PC-9 (cell line): ENCODE measurements around the gene JCHAIN. TPM values are rescaled to one million over a fixed set of nuclear protein-coding genes. Genes with fewer than 3 reads are reported as not detected.

Experiments used
- BruUV-seq: library from RNA; stranded (reverse); fragments of 400-500 nt; replicated peaks from 2 replicates; lab custom pipeline; 2021; lab: Mats Ljungman, UMichigan
- CTCF ChIA-PET: fragments of 300-600 bp; sonication (Branson Sonifier 250); formaldehyde crosslinking; loops from one replicate; lab custom pipeline; 2022; ENCODE audit warnings: antibody characterized with exemption; lab: Charles Lee
- POLR2A ChIA-PET: fragments of 300-600 bp; sonication (Branson Sonifier 250); formaldehyde crosslinking; loops from one replicate; lab custom pipeline; 2022; ENCODE audit warnings: antibody characterized with exemption; ENCODE audit not compliant: unreplicated experiment; lab: Charles Lee
- DNase-seq, 2 experiments: peaks; one replicate each; pipeline versions ENCODE4 v3.0.0 to v3.0.0-alpha.2; 2015 to 2022; ENCODE audit warnings: mixed read lengths in 1 of 2
- H2AFZ ChIP-seq: fragments of 200-600 bp; sonication (generic); 2 replicates; pipeline ENCODE4 v1.8.1; 2017; ENCODE audit warnings: antibody characterized with exemption
- H3F3A ChIP-seq: fragments of 200-600 bp; sonication (generic); 2 replicates; pipeline ENCODE4 v1.8.1; 2017; ENCODE audit warnings: antibody characterized with exemption, mild to moderate bottlenecking, low read depth; ENCODE audit not compliant: insufficient read depth
- H3K27ac ChIP-seq: fragments of 200-600 bp; sonication (generic); 2 replicates; pipeline ENCODE4 v1.6.1; 2016; ENCODE audit warnings: mixed run types
- H3K27me3 ChIP-seq: fragments of 200-600 bp; sonication (generic); 2 replicates; pipeline ENCODE4 v1.6.1; 2016; ENCODE audit warnings: low read depth, mixed run types; ENCODE audit not compliant: insufficient read depth
- H3K36me3 ChIP-seq: fragments of 200-600 bp; sonication (generic); 2 replicates; pipeline ENCODE4 v1.6.1; 2016; ENCODE audit warnings: low read depth, mixed run types
- H3K4me1 ChIP-seq: fragments of 200-600 bp; sonication (generic); replicated peaks from 2 replicates; pipeline ENCODE4 v1.6.1; 2016; ENCODE audit warnings: mixed run types; ENCODE audit not compliant: insufficient read depth
- H3K4me2 ChIP-seq: fragments of 200-600 bp; sonication (generic); 2 replicates; pipeline ENCODE4 v1.6.1; 2017; ENCODE audit warnings: mixed run types
- H3K4me3 ChIP-seq: fragments of 200-600 bp; sonication (generic); 2 replicates; pipeline ENCODE4 v1.6.1; 2016; ENCODE audit warnings: mixed run types
- H3K79me2 ChIP-seq: fragments of 200-600 bp; sonication (generic); 2 replicates; pipeline ENCODE4 v1.6.1; 2017; ENCODE audit warnings: low read depth, mixed run types
- H3K9me2 ChIP-seq: fragments of 200-600 bp; sonication (generic); 2 replicates; pipeline ENCODE4 v1.8.1; 2017; ENCODE audit warnings: mild to moderate bottlenecking; ENCODE audit not compliant: insufficient read depth
- H3K9me3 ChIP-seq: fragments of 200-600 bp; sonication (generic); 2 replicates; pipeline ENCODE4 v1.8.1; 2016; ENCODE audit warnings: low read depth; ENCODE audit not compliant: insufficient read depth
- H4K20me1 ChIP-seq: fragments of 200-600 bp; sonication (generic); 2 replicates; pipeline ENCODE4 v1.8.1; 2017; ENCODE audit not compliant: insufficient read depth
- CTCF ChIP-seq: fragments of 200-600 bp; sonication (generic); conservative IDR thresholded peaks from 2 replicates; pipeline ENCODE4 v1.6.1; 2017; ENCODE audit warnings: mixed run types, antibody characterized with exemption, mild to moderate bottlenecking, moderate library complexity
- EZH2 ChIP-seq: fragments of 200-600 bp; sonication (generic); IDR thresholded peaks from 2 replicates; pipeline ENCODE4 v1.8.0; 2017; ENCODE audit warnings: antibody characterized with exemption, low read depth
- intact Hi-C: fragments of 100-400 bp; cut with micrococcal nuclease; formaldehyde crosslinking; loops from one replicate; pipeline ENCODE4 v1.10.0; 2022; ENCODE audit not compliant: unreplicated experiment
- total RNA-seq: library from RNA; stranded (reverse); gene quantifications from 2 replicates; pipeline ENCODE4 v1.2.3, GENCODE V29; 2021

The JCHAIN gene
- total RNA-seq, 1 experiment from 2014 or later = not detected

- DNase-seq = no peak
- no peaks in the 10 kb centered on the region for H3K9me2 ChIP-seq
- no TSS peak for BruUV-seq
- POLR2A ChIA-PET = no interaction called here
- no peak overlapping the region for H3K4me2 ChIP-seq
- H3K4me1 ChIP-seq = 0 out of 2 replicates have a peak, but pooled peaks cover 2% of the 10 kb centered on the region
- H3K4me3 ChIP-seq = no peak overlapping the region
- H3K36me3 ChIP-seq = no peaks in the 10 kb centered on the region
- CTCF ChIA-PET = no interaction called here
- no peaks in the 10 kb centered on the region for H3K27me3 ChIP-seq
- H3K27ac ChIP-seq = no peak overlapping the region
- H3K9me3 ChIP-seq = no peaks in the 10 kb centered on the region
- intact Hi-C loops = no loop called here
- no peaks in the 10 kb centered on the region for H4K20me1 ChIP-seq
- H3K79me2 ChIP-seq = peaks cover 19% of the 10 kb centered on the region
- no peaks in the 10 kb centered on the region for H3F3A ChIP-seq
- H2AFZ ChIP-seq = no peak overlapping the region
- TF ChIP-seq CTCF (no peak), EZH2 (no peak)
Observed at GRCh38 chr4:70713453-70714078, 47.3 kb upstream of the JCHAIN start.

- Histone ChIP-seq H3K4me2 (no peak overlapping the region), H3K4me3 (no peak overlapping the region), H3K79me2 (peaks cover 26% of the 10 kb centered on the region), H3K9me2 (no peaks in the 10 kb centered on the region), H4K20me1 (no peaks in the 10 kb centered on the region), H3K4me1 (no peaks in the 10 kb centered on the region), H3F3A (no peaks in the 10 kb centered on the region), H3K36me3 (no peaks in the 10 kb centered on the region), H2AFZ (no peak overlapping the region), H3K9me3 (no peaks in the 10 kb centered on the region), H3K27ac (no peak overlapping the region), H3K27me3 (no peaks in the 10 kb centered on the region)
- DNase-seq = no peak
- no TSS peak for BruUV-seq
- ChIA-PET CTCF (interaction anchor here (0.7 kb wide), 1 partner anchor 12 kb away, joined by 3 read pairs; no protein-coding TSS in a partner anchor), POLR2A (no interaction called here)
- intact Hi-C loops = no loop called here
- TF ChIP-seq EZH2 (no peak), CTCF (no peak)
Observed at GRCh38 chr4:70712604-70713452, 46.5 kb upstream of the JCHAIN start.

- Histone ChIP-seq H3K27me3 (no peaks in the 10 kb centered on the region), H3K9me2 (no peaks in the 10 kb centered on the region), H3K27ac (no peak overlapping the region), H3K79me2 (peaks cover 33% of the 10 kb centered on the region), H2AFZ (no peak overlapping the region), H3K9me3 (no peaks in the 10 kb centered on the region), H3K4me1 (peaks cover 3% of the 10 kb centered on the region), H3K36me3 (no peaks in the 10 kb centered on the region), H3K4me3 (no peak overlapping the region), H4K20me1 (no peaks in the 10 kb centered on the region), H3K4me2 (no peak overlapping the region), H3F3A (no peaks in the 10 kb centered on the region)
- intact Hi-C loops = no loop called here
- CTCF ChIA-PET = interaction anchor here (0.7 kb wide), 1 partner anchor 12 kb away, joined by 3 read pairs; no protein-coding TSS in a partner anchor
- POLR2A ChIA-PET = no interaction called here
- BruUV-seq = no TSS peak
- DNase-seq = no peak
- TF ChIP-seq EZH2 (no peak), CTCF (no peak)
Observed at GRCh38 chr4:70712150-70712549, 45.8 kb upstream of the JCHAIN start.
